Cardiac fibroblast (primary cell): ENCODE measurements around the gene GPC2.
"Not testable (repeated sequence)": the region's sequence is repeated elsewhere in the genome, so short reads cannot be mapped to it uniquely, and the experiment has no call there.

Source experiments
- DNase-seq, 2 donors: peaks; one replicate each; pipeline versions ENCODE4 v3.0.0 to v3.0.0-alpha.2; 2010; ENCODE audit warnings: low read depth in 2 of 2
- H3K4me3 ChIP-seq, 2 donors: replicated peaks in 1 of 2; 1 replicate in 1 of 2; 2 replicates in 1 of 2; pipeline ENCODE4 v1.5.1; 2011; ENCODE audit warnings: low read depth in 2 of 2, low read length in 2 of 2, mild to moderate bottlenecking in 2 of 2, moderate library complexity in 1 of 2
- TF ChIP-seq, protein P1 (sequence below): IDR thresholded peaks from one replicate; pipeline ENCODE4 v1.5.1; 2011; ENCODE audit warnings: low read depth, mild to moderate bottlenecking, low read length, inconsistent platforms

The GPC2 gene

DNA sequence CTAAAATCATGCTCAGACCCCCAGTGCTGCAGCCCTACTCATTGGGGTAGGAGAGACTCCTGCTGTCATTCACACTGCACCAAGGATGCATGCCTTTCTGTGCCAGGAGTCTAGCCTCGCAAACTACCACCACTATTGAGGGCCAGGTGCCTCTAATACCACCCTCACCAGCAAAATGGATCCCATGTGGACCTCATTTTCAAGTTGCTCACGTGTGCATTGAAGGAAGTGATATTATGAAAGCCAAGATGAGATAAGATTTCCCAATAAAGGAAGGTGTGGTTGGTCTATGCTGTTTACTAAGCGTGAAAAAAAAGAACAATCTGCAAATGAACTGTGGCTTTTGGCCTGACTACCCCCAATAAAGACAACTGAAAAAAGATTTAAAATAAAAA lies 35.6 kb downstream of the GPC2 start:
- TF ChIP-seq, protein P1, sequence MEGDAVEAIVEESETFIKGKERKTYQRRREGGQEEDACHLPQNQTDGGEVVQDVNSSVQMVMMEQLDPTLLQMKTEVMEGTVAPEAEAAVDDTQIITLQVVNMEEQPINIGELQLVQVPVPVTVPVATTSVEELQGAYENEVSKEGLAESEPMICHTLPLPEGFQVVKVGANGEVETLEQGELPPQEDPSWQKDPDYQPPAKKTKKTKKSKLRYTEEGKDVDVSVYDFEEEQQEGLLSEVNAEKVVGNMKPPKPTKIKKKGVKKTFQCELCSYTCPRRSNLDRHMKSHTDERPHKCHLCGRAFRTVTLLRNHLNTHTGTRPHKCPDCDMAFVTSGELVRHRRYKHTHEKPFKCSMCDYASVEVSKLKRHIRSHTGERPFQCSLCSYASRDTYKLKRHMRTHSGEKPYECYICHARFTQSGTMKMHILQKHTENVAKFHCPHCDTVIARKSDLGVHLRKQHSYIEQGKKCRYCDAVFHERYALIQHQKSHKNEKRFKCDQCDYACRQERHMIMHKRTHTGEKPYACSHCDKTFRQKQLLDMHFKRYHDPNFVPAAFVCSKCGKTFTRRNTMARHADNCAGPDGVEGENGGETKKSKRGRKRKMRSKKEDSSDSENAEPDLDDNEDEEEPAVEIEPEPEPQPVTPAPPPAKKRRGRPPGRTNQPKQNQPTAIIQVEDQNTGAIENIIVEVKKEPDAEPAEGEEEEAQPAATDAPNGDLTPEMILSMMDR = no peak
- H3K4me3 ChIP-seq = no peak overlapping the region
- DNase-seq = no peak

DNA sequence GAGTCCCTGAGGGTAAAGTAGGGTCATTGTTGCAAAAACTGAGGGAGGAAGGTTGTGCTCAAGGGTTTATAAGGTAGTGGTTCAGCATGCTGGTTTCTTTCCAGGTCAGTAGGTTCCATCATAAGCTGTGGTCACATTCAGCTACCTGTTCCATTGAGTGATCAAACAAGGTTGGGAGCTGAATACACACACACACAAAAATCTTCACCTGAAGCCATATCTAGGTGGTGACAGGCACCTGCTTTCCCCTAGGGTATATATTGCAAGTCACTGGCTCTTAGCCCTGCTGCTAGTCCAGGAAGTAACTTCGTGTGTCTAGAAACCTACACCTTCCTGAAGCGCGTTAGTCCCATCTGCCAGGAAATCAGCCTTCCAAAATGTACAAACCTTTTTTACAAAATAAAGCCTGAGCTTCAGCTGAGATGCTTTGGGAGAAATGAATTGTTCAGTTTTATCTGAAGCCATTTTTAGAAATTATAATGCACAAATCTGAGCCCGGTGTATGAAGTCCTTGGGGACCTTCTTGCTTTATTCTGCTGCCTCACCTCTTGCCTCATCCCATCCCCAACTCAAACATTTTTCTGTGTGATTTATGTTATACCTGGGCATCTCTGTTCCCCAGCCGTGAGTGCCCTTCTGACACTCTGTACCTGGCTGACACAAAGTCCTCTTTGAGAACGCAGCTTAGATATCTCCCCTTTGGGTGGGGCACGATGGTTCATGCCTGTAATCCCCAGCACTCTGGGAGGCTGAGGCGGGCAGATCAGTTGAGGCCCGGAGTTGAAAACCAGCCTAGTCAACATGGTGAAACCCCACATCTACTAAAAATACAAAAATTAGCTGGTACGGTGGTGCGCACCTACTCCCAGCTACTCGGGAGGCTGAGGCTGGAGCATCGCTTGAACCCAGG lies 39.1 kb downstream of the GPC2 start:
- no peak overlapping the region for H3K4me3 ChIP-seq
- TF ChIP-seq, protein P1 = no peak
- no peak for DNase-seq

DNA sequence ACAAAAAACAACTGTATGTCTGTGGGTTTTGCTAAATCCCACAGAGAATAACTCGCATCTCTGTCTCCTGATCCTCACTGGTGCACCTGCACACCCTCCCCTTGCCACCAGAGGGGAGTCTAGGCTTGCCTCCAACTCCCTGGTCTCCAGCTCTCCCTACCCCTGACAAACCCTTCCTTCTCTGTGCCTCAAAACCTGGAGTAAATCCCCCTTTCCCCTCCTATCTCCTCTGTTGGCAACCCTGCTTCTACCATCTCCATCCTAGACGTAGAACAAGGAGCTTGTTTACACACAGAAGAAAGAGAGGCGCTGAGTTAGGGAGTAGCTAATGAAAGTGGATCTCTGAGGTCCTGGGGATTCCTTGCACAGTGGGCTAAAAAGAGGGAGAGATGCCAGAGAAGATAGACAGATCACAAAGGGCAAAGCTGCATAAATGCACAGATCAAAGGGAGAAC lies 44.5 kb downstream of the GPC2 start:
- no peak overlapping the region for H3K4me3 ChIP-seq
- TF ChIP-seq, protein P1 = peak; percentile 96
- DNase-seq = peak; percentile 73 to 79

DNA sequence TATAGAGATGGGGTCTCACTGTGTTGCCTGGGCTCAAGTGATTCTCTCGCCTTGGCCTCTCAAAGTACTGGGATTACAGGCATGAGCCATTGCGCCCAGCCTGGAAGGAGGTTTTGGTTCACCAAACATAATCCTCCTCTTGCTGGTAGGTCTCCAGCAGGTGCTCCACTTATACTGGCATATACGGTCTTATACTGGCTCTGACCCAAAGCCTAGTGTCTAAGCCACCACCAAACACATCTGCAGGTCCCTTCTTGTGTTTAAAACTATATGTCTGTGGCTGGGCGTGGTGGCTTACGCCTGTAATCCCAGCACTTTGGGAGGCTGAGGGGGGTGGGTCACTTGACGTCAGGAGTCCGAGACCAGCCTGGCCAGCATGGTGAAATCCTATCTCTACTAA lies 45.1 kb downstream of the GPC2 start:
- TF ChIP-seq, protein P1 = no peak
- no peak overlapping the region for H3K4me3 ChIP-seq
- DNase-seq = no peak

DNA sequence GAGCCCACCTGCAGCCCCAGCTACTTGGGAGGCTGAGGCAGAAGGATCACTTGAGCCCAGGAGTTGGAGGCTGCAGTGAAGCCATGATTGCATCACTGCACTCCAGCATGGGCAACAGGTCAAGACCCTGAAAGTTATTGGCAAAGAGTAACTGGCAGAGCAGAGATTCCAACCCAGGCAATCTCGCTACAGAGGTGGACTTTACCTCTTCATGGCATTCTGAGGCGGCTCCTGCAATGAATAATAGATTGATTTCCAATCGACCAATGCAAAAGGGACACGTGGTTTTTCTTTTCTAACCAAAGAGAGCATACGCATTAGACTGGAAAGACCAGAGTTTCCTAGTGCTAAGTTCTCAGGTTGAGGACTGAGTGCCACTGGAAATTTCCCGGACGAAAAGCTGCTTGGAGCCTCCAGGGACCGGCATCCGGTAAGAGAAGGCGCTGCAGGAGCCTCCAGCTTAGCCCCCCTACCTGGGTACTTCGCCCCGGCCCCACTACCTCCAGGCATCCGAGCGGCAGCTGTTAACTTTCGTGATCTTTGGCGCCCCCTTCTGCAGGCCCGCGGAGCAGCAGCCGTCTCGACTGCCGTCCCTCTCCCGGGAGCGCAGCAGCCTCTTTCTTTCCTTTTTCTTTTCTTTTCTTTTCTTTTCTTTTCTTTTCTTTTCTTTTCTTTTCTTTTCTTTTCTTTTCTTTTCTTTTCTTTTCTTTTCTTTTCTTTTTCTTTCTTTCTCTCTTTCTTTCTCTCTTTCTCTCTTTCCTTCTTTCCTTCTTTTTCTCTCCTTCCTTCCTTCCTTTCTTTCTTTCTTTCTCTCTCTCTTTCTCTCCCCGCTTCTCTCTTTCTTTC lies 46.4 kb downstream of the GPC2 start:
- peak; percentile 62 to 66 for DNase-seq
- H3K4me3 ChIP-seq = no peak overlapping the region
- TF ChIP-seq, protein P1 = peak; percentile 83

DNA sequence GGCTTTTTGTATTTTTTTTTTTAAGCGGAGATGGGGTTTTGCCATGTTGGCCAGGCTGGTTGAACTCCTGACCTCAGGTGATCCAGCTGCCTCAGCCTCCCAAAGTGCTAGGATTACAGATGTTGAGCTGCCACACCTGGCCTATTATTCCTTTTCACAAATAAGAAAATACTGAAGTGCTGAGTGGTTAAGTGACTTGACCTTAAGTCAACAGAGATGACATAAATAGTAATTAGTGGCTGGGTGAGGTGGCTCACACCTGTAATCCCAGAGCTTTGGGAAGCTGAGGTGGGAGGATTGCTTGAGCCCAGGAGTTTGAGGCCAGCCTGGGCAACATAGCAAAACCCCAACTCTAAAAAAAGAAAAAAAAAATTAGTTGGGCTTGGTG lies 47.0 kb downstream of the GPC2 start:
- DNase-seq, H3K4me3 ChIP-seq: not testable (repeated sequence)

DNA sequence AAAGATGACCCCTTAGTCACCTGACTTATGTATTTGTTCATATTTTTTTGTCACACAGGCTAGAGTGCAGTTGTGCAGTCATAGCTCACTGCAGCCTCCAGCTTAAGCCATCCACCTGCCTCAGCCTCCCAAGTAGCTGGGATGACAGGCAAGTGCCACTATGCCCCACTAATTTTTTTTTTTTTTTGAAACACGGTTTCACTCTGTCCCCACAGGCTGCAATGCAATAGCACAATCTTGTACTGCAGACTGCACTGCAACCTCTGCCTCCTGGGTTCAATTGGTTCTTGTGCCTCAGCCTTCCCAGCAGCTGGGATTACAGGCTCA lies 48.6 kb downstream of the GPC2 start:
- H3K4me3 ChIP-seq = no peak overlapping the region

More for the DNA sequence above, 48.6 kb downstream of the GPC2 start:
- TF ChIP-seq, protein P1 = no peak
- DNase-seq = no peak
